HCT116 (cell line): ENCODE measurements around the gene COX8A. TPM values are rescaled to one million over a fixed set of nuclear protein-coding genes. Genes with fewer than 3 reads are reported as not detected.

Experiments
- ATAC-seq: fragments of 200-7000 bp; cut with Tn5 transposase; 2 replicates; pipeline ENCODE4 v1.9.1; 2020; ENCODE audit warnings: mild to moderate bottlenecking, moderate library complexity
- BruUV-seq: library from RNA; stranded (reverse); fragments of 400-500 nt; replicated peaks from 2 replicates; lab custom pipeline; 2021; lab: Mats Ljungman, UMichigan
- CTCF ChIA-PET: fragments of 300-600 bp; sonication (Branson Sonifier 250); formaldehyde crosslinking; loops from one replicate; lab custom pipeline; 2021; ENCODE audit warnings: antibody characterized with exemption; lab: Charles Lee
- POLR2A ChIA-PET: fragments of 300-600, 350-600 bp; sonication (Branson Sonifier 250); formaldehyde crosslinking; loops from one replicate; lab custom pipeline; 2021; ENCODE audit warnings: antibody characterized with exemption; lab: Charles Lee
- RAD21 ChIA-PET, 2 experiments: fragments of 300-600 bp; sonication (Branson Sonifier 250); formaldehyde crosslinking; loops; one replicate each; lab custom pipeline; 2023; ENCODE audit warnings: low total read pairs in 2 of 2; ENCODE audit not compliant: uncharacterized antibody in 2 of 2, unreplicated experiment in 2 of 2, low non-redundant PET in 1 of 2; lab: Charles Lee
- DNase-seq: peaks from one replicate; pipeline ENCODE4 v3.0.0-alpha.2; 2010; ENCODE audit warnings: low read depth, low spot score
- H2AFZ ChIP-seq: fragments of 200-600 bp; shearing (Covaris generic), sonication (generic); 2 replicates; pipeline ENCODE4 v1.6.1; 2017; ENCODE audit warnings: low read depth, mixed run types, mixed read lengths, antibody characterized with exemption, low read length; ENCODE audit not compliant: poor library complexity, severe bottlenecking
- H3K27ac ChIP-seq: 2 replicates; pipeline ENCODE4 v1.5.1; 2012; ENCODE audit warnings: low read depth, low read length
- H3K27me3 ChIP-seq: fragments of 200-600 bp; sonication (generic); 2 replicates; pipeline ENCODE4 v1.6.1; 2016; ENCODE audit warnings: mixed run types, low read length, mixed read lengths; ENCODE audit not compliant: insufficient read depth
- H3K36me3 ChIP-seq, 2 experiments: fragments of 200-500 bp in 1 of 2; fragments of 200-600 bp in 1 of 2; sonication (Bioruptor generic) in 1 of 2; sonication (generic) in 1 of 2; 2 replicates each; pipeline versions ENCODE4 v1.5.1 to v1.6.1; 2014 to 2016; ENCODE audit warnings: low read length in 2 of 2, inconsistent platforms in 1 of 2, mixed read lengths in 1 of 2, mixed run types in 1 of 2; ENCODE audit not compliant: insufficient read depth in 2 of 2, control insufficient read depth in 1 of 2
- H3K4me1 ChIP-seq, 2 experiments: fragments of 200-600 bp in 1 of 2; sonication (generic) in 1 of 2; 2 replicates each; pipeline versions ENCODE4 v1.5.1 to v1.6.1; 2012 to 2017; ENCODE audit warnings: low read length in 2 of 2, inconsistent platforms in 1 of 2, mild to moderate bottlenecking in 1 of 2, mixed read lengths in 1 of 2, mixed run types in 1 of 2, moderate library complexity in 1 of 2; ENCODE audit not compliant: insufficient read depth in 2 of 2, control insufficient read depth in 1 of 2
- H3K4me2 ChIP-seq: fragments of 200-600 bp; sonication (generic); 2 replicates; pipeline ENCODE4 v1.6.1; 2017; ENCODE audit warnings: mixed run types, low read length, mixed read lengths
- H3K4me3 ChIP-seq, 2 experiments: fragments of 200-600 bp in 1 of 2; sonication (generic) in 1 of 2; replicated peaks in 1 of 2; 2 replicates each; pipeline ENCODE4 v1.5.1; 2011 to 2016; ENCODE audit warnings: low read length in 2 of 2, control low read depth in 1 of 2, low read depth in 1 of 2, mild to moderate bottlenecking in 1 of 2, mixed read lengths in 1 of 2, mixed run types in 1 of 2
- H3K79me2 ChIP-seq: fragments of 200-600 bp; sonication (generic); 2 replicates; pipeline ENCODE4 v1.6.1; 2017; ENCODE audit warnings: mild to moderate bottlenecking, mixed run types, low read length, moderate library complexity, mixed read lengths; ENCODE audit not compliant: insufficient read depth
- H3K9ac ChIP-seq: fragments of 200-600 bp; sonication (generic); 2 replicates; pipeline ENCODE4 v1.6.1; 2016; ENCODE audit warnings: low read length, mixed read lengths
- H3K9me2 ChIP-seq: fragments of 200-600 bp; sonication (generic), shearing (Covaris generic); 2 replicates; pipeline ENCODE4 v1.6.1; 2017; ENCODE audit warnings: mixed run types, mild to moderate bottlenecking, moderate library complexity; ENCODE audit not compliant: insufficient read depth
- H3K9me3 ChIP-seq, 2 experiments: fragments of 200-500 bp in 1 of 2; fragments of 200-600 bp in 1 of 2; sonication (Bioruptor generic) in 1 of 2; sonication (generic) in 1 of 2; 2 replicates each; pipeline ENCODE4 v1.6.1; 2014 to 2017; ENCODE audit warnings: low read length in 2 of 2, mixed read lengths in 2 of 2, inconsistent platforms in 1 of 2, low read depth in 1 of 2, mild to moderate bottlenecking in 1 of 2, mixed run types in 1 of 2, moderate library complexity in 1 of 2; ENCODE audit not compliant: control insufficient read depth in 1 of 2, insufficient read depth in 1 of 2
- H4K20me1 ChIP-seq: fragments of 200-600 bp; sonication (generic), shearing (Covaris generic); 2 replicates; pipeline ENCODE4 v1.6.1; 2017; ENCODE audit warnings: mixed run types, mild to moderate bottlenecking, moderate library complexity; ENCODE audit not compliant: insufficient read depth
- CTCF ChIP-seq, 3 experiments: fragments of 200-600 bp in 1 of 3; sonication (generic) in 1 of 3; IDR thresholded peaks in 2 of 3; conservative IDR thresholded peaks in 1 of 3; 2 replicates each; pipeline ENCODE4 v1.5.1; 2012 to 2017; ENCODE audit warnings: low read depth in 2 of 3, low read length in 2 of 3, antibody characterized with exemption in 1 of 3, borderline replicate concordance in 1 of 3, control low read depth in 1 of 3, mild to moderate bottlenecking in 1 of 3, mixed read lengths in 1 of 3, mixed run types in 1 of 3, moderate library complexity in 1 of 3; ENCODE audit not compliant: insufficient read depth in 1 of 3
- ELF1 ChIP-seq: IDR thresholded peaks from 2 replicates; pipeline ENCODE4 v1.6.1; 2012; ENCODE audit warnings: low read depth, borderline replicate concordance
- EZH2 ChIP-seq: fragments of 200-600 bp; sonication (generic); IDR thresholded peaks from 2 replicates; pipeline ENCODE4 v1.6.1; 2017; ENCODE audit warnings: antibody characterized with exemption, mixed run types
- EZH2phosphoT487 ChIP-seq: fragments of 200-600 bp; IDR thresholded peaks from 2 replicates; pipeline ENCODE4 v1.6.1; 2018; ENCODE audit warnings: antibody characterized with exemption, borderline replicate concordance
- JUND ChIP-seq: IDR thresholded peaks from 2 replicates; pipeline ENCODE4 v1.6.1; 2012
- POLR2A ChIP-seq: IDR thresholded peaks from 2 replicates; pipeline ENCODE4 v1.7.0; 2011; ENCODE audit warnings: borderline replicate concordance; ENCODE audit not compliant: insufficient read depth, insufficient read length; ENCODE audit errors: extremely low read depth
- POLR2AphosphoS5 ChIP-seq: IDR thresholded peaks from 2 replicates; pipeline ENCODE4 v1.6.1; 2011; ENCODE audit warnings: mild to moderate bottlenecking, low read depth, low read length, moderate library complexity
- RAD21 ChIP-seq: IDR thresholded peaks from 2 replicates; pipeline ENCODE4 v1.6.1; 2012; ENCODE audit warnings: low read depth, mild to moderate bottlenecking
- YY1 ChIP-seq: IDR thresholded peaks from 2 replicates; pipeline ENCODE4 v1.6.1; 2011; ENCODE audit warnings: low read length, low read depth, moderate library complexity, mild to moderate bottlenecking; ENCODE audit not compliant: insufficient replicate concordance; ENCODE audit errors: extremely low read depth
- ZBTB33 ChIP-seq: IDR thresholded peaks from 2 replicates; pipeline ENCODE4 v1.6.1; 2011; ENCODE audit warnings: mild to moderate bottlenecking, low read length, moderate library complexity; ENCODE audit not compliant: insufficient replicate concordance; ENCODE audit errors: extremely low read depth
- intact Hi-C: fragments of 100-400 bp; cut with micrococcal nuclease; formaldehyde crosslinking; loops from 2 replicates; pipeline ENCODE4 v1.10.0; 2022
- total RNA-seq: library from RNA; stranded (reverse); gene quantifications from one replicate; pipeline ENCODE4 v1.2.1, GENCODE V29; 2021; ENCODE audit not compliant: unreplicated experiment

The COX8A gene
- total RNA-seq, 1 experiment from 2014 or later = 536 TPM

DNA sequence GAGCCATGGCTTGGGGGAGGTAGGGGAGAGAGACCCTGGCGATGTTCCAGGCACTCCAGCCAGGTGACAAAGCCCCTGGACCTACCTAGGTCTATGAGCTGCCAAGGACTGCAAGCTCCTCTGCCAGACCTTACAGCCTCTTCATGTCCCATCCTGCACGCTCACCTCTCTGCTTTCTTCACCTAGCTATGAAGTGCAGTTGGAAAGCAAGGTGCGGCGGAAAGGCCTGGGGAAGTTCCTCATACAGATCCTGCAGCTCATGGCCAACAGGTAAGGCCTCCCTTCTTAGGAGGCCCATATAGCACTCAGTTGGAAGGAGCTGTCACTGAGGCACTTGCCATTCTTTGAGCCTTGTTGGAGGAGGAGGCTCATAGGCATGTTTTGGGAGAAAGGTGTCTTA is 21.9 kb upstream of the COX8A start:
- POLR2A ChIA-PET = no interaction called here
- Histone ChIP-seq H3K9ac (no peak overlapping the region), H3K79me2 (peaks cover 7% of the 10 kb centered on the region; the same call in 1 of the 2 replicates), H3K36me3 (peaks cover 35 to 46% of the 10 kb centered on the region in 2 experiments), H3K9me2 (no peaks in the 10 kb centered on the region), H3K27ac (no peak overlapping the region), H3K9me3 (no peaks in the 10 kb centered on the region), H3K4me2 (no peak overlapping the region), H2AFZ (no peak overlapping the region), H3K4me3 (no peak overlapping the region), H3K4me1 (no peaks in the 10 kb centered on the region), H4K20me1 (no peaks in the 10 kb centered on the region), H3K27me3 (no peaks in the 10 kb centered on the region)
- ATAC-seq (no peak), DNase-seq (no peak)
- intact Hi-C loops = no loop called here
- TF ChIP-seq POLR2A = no peak
- TF ChIP-seq JUND = no peak
- no peak for TF ChIP-seq RAD21
- TF ChIP-seq POLR2AphosphoS5 = no peak
- TF ChIP-seq CTCF (IDR thresholded peaks at IDR 0.05 in 2 of 3, conservative IDR thresholded peaks at IDR 0.05 in 1 of 3; ENCODE audit: borderline replicate concordance in 1 of 3, insufficient read depth in 1 of 3, low read depth in 2 of 3, low read length in 2 of 3) = no peak
- TF ChIP-seq ELF1 = no peak
- no peak for TF ChIP-seq EZH2
- RAD21 ChIA-PET = no interaction called here
- no TSS peak for BruUV-seq
- CTCF ChIA-PET = no interaction called here

DNA sequence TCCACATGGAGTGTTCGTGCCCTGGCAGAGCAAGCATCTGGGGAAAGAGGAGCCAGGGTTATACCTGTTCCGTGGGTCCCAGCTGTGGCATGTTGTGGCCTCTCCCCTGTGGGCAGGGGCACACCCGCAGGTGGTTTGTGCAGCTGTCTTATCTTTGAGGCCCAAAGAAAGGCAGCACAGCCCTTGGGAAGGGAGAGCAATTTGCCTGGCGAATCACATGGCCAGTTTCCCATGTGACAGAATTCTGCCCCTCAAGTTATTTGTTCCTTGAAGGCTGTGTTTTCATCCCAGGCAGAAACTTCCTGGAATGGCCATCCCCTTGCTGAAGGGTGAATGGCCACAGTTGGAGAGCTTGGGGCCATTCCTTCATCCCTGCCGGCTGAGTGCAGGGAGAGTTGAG is 16.4 kb upstream of the COX8A start:
- Histone ChIP-seq H3K9ac (no peak overlapping the region), H3K9me3 (no peaks in the 10 kb centered on the region), H3K27me3 (no peaks in the 10 kb centered on the region), H3K79me2 (no peaks in the 10 kb centered on the region), H4K20me1 (no peaks in the 10 kb centered on the region), H3K36me3 (peaks cover 25 to 32% of the 10 kb centered on the region in 2 experiments), H3K4me1 (no peaks in the 10 kb centered on the region), H3K4me2 (no peak overlapping the region), H2AFZ (no peak overlapping the region), H3K4me3 (no peak overlapping the region), H3K27ac (no peak overlapping the region), H3K9me2 (no peaks in the 10 kb centered on the region)
- ChIA-PET RAD21 (no interaction called here), POLR2A (no interaction called here), CTCF (no interaction called here)
- BruUV-seq = no TSS peak
- no peak for ATAC-seq
- DNase-seq = no peak
- intact Hi-C loops = no loop called here
- TF ChIP-seq POLR2A = no peak
- TF ChIP-seq EZH2phosphoT487 = no peak
- TF ChIP-seq CTCF (IDR thresholded peaks at IDR 0.05 in 2 of 3, conservative IDR thresholded peaks at IDR 0.05 in 1 of 3; ENCODE audit: borderline replicate concordance in 1 of 3, insufficient read depth in 1 of 3, low read depth in 2 of 3, low read length in 2 of 3) = no peak
- no peak for TF ChIP-seq RAD21
- TF ChIP-seq ZBTB33 = no peak
- TF ChIP-seq YY1 = no peak
